ENCODE results near the gene STH.

- TF ChIP-seq, protein P1, sequence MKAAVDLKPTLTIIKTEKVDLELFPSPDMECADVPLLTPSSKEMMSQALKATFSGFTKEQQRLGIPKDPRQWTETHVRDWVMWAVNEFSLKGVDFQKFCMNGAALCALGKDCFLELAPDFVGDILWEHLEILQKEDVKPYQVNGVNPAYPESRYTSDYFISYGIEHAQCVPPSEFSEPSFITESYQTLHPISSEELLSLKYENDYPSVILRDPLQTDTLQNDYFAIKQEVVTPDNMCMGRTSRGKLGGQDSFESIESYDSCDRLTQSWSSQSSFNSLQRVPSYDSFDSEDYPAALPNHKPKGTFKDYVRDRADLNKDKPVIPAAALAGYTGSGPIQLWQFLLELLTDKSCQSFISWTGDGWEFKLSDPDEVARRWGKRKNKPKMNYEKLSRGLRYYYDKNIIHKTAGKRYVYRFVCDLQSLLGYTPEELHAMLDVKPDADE (IDR thresholded peaks at IDR 0.05) = no peak
- TF ChIP-seq, protein P2, sequence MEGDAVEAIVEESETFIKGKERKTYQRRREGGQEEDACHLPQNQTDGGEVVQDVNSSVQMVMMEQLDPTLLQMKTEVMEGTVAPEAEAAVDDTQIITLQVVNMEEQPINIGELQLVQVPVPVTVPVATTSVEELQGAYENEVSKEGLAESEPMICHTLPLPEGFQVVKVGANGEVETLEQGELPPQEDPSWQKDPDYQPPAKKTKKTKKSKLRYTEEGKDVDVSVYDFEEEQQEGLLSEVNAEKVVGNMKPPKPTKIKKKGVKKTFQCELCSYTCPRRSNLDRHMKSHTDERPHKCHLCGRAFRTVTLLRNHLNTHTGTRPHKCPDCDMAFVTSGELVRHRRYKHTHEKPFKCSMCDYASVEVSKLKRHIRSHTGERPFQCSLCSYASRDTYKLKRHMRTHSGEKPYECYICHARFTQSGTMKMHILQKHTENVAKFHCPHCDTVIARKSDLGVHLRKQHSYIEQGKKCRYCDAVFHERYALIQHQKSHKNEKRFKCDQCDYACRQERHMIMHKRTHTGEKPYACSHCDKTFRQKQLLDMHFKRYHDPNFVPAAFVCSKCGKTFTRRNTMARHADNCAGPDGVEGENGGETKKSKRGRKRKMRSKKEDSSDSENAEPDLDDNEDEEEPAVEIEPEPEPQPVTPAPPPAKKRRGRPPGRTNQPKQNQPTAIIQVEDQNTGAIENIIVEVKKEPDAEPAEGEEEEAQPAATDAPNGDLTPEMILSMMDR (conservative IDR thresholded peaks at IDR 0.05; ENCODE audit: low read depth in 2 of 2) = no peak
- TF ChIP-seq POLR2AphosphoS5 (IDR thresholded peaks at IDR 0.05; ENCODE audit: low read depth) = no peak
- TF ChIP-seq CREB1 (CRISPR knock-in tag; IDR thresholded peaks at IDR 0.05; ENCODE audit: low read depth) = no peak
- TF ChIP-seq, protein P3, sequence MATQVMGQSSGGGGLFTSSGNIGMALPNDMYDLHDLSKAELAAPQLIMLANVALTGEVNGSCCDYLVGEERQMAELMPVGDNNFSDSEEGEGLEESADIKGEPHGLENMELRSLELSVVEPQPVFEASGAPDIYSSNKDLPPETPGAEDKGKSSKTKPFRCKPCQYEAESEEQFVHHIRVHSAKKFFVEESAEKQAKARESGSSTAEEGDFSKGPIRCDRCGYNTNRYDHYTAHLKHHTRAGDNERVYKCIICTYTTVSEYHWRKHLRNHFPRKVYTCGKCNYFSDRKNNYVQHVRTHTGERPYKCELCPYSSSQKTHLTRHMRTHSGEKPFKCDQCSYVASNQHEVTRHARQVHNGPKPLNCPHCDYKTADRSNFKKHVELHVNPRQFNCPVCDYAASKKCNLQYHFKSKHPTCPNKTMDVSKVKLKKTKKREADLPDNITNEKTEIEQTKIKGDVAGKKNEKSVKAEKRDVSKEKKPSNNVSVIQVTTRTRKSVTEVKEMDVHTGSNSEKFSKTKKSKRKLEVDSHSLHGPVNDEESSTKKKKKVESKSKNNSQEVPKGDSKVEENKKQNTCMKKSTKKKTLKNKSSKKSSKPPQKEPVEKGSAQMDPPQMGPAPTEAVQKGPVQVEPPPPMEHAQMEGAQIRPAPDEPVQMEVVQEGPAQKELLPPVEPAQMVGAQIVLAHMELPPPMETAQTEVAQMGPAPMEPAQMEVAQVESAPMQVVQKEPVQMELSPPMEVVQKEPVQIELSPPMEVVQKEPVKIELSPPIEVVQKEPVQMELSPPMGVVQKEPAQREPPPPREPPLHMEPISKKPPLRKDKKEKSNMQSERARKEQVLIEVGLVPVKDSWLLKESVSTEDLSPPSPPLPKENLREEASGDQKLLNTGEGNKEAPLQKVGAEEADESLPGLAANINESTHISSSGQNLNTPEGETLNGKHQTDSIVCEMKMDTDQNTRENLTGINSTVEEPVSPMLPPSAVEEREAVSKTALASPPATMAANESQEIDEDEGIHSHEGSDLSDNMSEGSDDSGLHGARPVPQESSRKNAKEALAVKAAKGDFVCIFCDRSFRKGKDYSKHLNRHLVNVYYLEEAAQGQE (IDR thresholded peaks at IDR 0.05; ENCODE audit: unreplicated experiment) = no peak
- no peak for TF ChIP-seq EZH2phosphoT487 (IDR thresholded peaks at IDR 0.05; ENCODE audit: unreplicated experiment)
- no peak for TF ChIP-seq EZH2 (IDR thresholded peaks at IDR 0.05; ENCODE audit: low read depth, unreplicated experiment)
- no peak for TF ChIP-seq JUNB (IDR thresholded peaks at IDR 0.05; ENCODE audit: unreplicated experiment)
These were observed 29.3 kb downstream of the STH start for GRCh38 chr17:46028374-46028773.

Data from GM23338 (cell line).